A549 (cell line): ENCODE results near the gene VENTX. TPM values are rescaled to one million over a fixed set of nuclear protein-coding genes. Genes with fewer than 3 reads are reported as not detected.

ENCODE experiments used
- ATAC-seq, 2 experiments: fragments of 200-7000 bp in 1 of 2; fragments of >200 bp in 1 of 2; cut with Nextera tagmentation in 1 of 2; cut with Tn5 transposase in 1 of 2; 3 replicates each; pipeline versions ENCODE4 v1.8.0 to v1.9.1; 2018 to 2020; ENCODE audit warnings: mild to moderate bottlenecking in 1 of 2, moderate library complexity in 1 of 2
- CTCF ChIA-PET: fragments of 300-600 bp; sonication (Branson Sonifier 250); formaldehyde crosslinking; extraction: SDS; loops from one replicate; lab custom pipeline; 2021; ENCODE audit warnings: antibody characterized with exemption, inconsistent platforms; lab: Yijun Ruan, JAX
- POLR2A ChIA-PET: fragments of 350-600 bp; formaldehyde crosslinking; extraction: SDS; loops from one replicate; lab custom pipeline; 2021; ENCODE audit warnings: antibody characterized with exemption, inconsistent platforms; lab: Yijun Ruan, JAX
- DNase-seq, 2 experiments: peaks; one replicate each; pipeline versions ENCODE4 v3.0.0 to v3.0.0-alpha.2; 2011 to 2016; ENCODE audit warnings: low read depth in 1 of 2, low spot score in 1 of 2
- FAIRE-seq: peaks from 2 replicates; lab custom pipeline; 2011; peaks lifted over from hg19 to GRCh38; lab: Jason Lieb, UNC
- H3K27ac ChIP-seq, 2 experiments: fragments of >200 bp; sonication (Bioruptor Twin); formaldehyde crosslinking; 3 replicates each; pipeline ENCODE4 v1.5.1; 2016 to 2017
- H3K4me1 ChIP-seq: fragments of >200 bp; sonication (Bioruptor Twin); formaldehyde crosslinking; 3 replicates; pipeline ENCODE4 v1.6.1; 2016
- H3K4me2 ChIP-seq: fragments of >200 bp; sonication (Bioruptor Twin); formaldehyde crosslinking; 3 replicates; pipeline ENCODE4 v1.6.1; 2016
- H3K4me3 ChIP-seq: fragments of >200 bp; sonication (Bioruptor Twin); formaldehyde crosslinking; 3 replicates; pipeline ENCODE4 v1.5.1; 2016
- H3K9me3 ChIP-seq: fragments of >200 bp; sonication (Bioruptor Twin); formaldehyde crosslinking; 3 replicates; pipeline ENCODE4 v1.6.1; 2016
- ATOH8 ChIP-seq: fragments of 250-450 bp; sonication (Bioruptor Pico); IDR thresholded peaks from 2 replicates; pipeline ENCODE4 v1.5.0; 2020; ENCODE audit warnings: low read depth, mild to moderate bottlenecking, moderate library complexity
- BHLHE40 ChIP-seq: IDR thresholded peaks from 2 replicates; pipeline ENCODE4 v1.6.1; 2012; ENCODE audit warnings: low read depth, low read length, inconsistent platforms
- CBX2 ChIP-seq: fragments of 200-600 bp; sonication (generic); IDR thresholded peaks from 2 replicates; pipeline ENCODE4 v1.6.1; 2016; ENCODE audit warnings: low read depth, mild to moderate bottlenecking, borderline replicate concordance
- CBX8 ChIP-seq: fragments of 200-600 bp; sonication (generic); IDR thresholded peaks from 2 replicates; pipeline ENCODE4 v1.6.1; 2016
- CHD2 ChIP-seq: fragments of 150-350 bp; IDR thresholded peaks from 2 replicates; pipeline ENCODE4 v1.6.1; 2014; ENCODE audit warnings: low read length; ENCODE audit not compliant: partially characterized antibody
- CHD4 ChIP-seq: fragments of 200-600 bp; sonication (generic); IDR thresholded peaks from 2 replicates; pipeline ENCODE4 v1.6.1; 2016; ENCODE audit warnings: antibody characterized with exemption, mild to moderate bottlenecking, borderline replicate concordance
- EHMT2 ChIP-seq: fragments of 200-600 bp; sonication (generic); IDR thresholded peaks from 2 replicates; pipeline ENCODE4 v1.6.1; 2016; ENCODE audit warnings: antibody characterized with exemption, low read depth, mild to moderate bottlenecking, moderate library complexity
- ELK1 ChIP-seq: fragments of 150-350 bp; IDR thresholded peaks from 2 replicates; pipeline ENCODE4 v1.6.1; 2014; ENCODE audit warnings: low read depth, mild to moderate bottlenecking, low read length
- FOXS1 ChIP-seq: fragments of 250-450 bp; sonication (Bioruptor Pico); IDR thresholded peaks from 2 replicates; pipeline ENCODE4 v1.5.0; 2020; ENCODE audit warnings: mild to moderate bottlenecking, moderate library complexity
- HOXA7 ChIP-seq: fragments of 250-450 bp; sonication (Bioruptor Pico); IDR thresholded peaks from 2 replicates; pipeline ENCODE4 v1.5.0; 2020; ENCODE audit warnings: mild to moderate bottlenecking, moderate library complexity
- HOXB13 ChIP-seq: fragments of 250-450 bp; sonication (Bioruptor Pico); IDR thresholded peaks from 2 replicates; pipeline ENCODE4 v1.5.0; 2020; ENCODE audit warnings: low read depth, mild to moderate bottlenecking, moderate library complexity
- MAFK ChIP-seq: fragments of 450-650 bp; IDR thresholded peaks from 2 replicates; pipeline ENCODE4 v1.6.1; 2014; ENCODE audit not compliant: partially characterized antibody
- MYC ChIP-seq: IDR thresholded peaks from 2 replicates; pipeline ENCODE4 v1.6.1; 2012; ENCODE audit warnings: mild to moderate bottlenecking, inconsistent platforms, low read length, improper control_type of control experiment, borderline replicate concordance
- POLR2A ChIP-seq: IDR thresholded peaks from 2 replicates; pipeline ENCODE4 v1.6.1; 2012; ENCODE audit warnings: mild to moderate bottlenecking, low read length
- RCOR1 ChIP-seq: fragments of 150-350 bp; IDR thresholded peaks from 2 replicates; pipeline ENCODE4 v1.6.1; 2014; ENCODE audit warnings: antibody characterized with exemption, low read length, low read depth
- REST ChIP-seq: fragments of 200-600 bp; sonication (generic); IDR thresholded peaks from 2 replicates; pipeline ENCODE4 v1.6.1; 2016; ENCODE audit warnings: antibody characterized with exemption, mild to moderate bottlenecking, moderate library complexity
- SMC3 ChIP-seq: fragments of >200 bp; sonication (Bioruptor Twin); formaldehyde crosslinking; IDR thresholded peaks from 3 replicates; pipeline ENCODE4 v1.6.1; 2018; ENCODE audit warnings: inconsistent platforms
- SREBF2 ChIP-seq: fragments of 450-650 bp; IDR thresholded peaks from 2 replicates; pipeline ENCODE4 v1.6.1; 2014; ENCODE audit warnings: mild to moderate bottlenecking, moderate library complexity
- TFCP2L1 ChIP-seq: fragments of 250-450 bp; sonication (Bioruptor Pico); IDR thresholded peaks from 2 replicates; pipeline ENCODE4 v1.5.0; 2021; ENCODE audit warnings: mild to moderate bottlenecking
- USF2 ChIP-seq: fragments of 450-650 bp; IDR thresholded peaks from 2 replicates; pipeline ENCODE4 v1.6.1; 2014; ENCODE audit warnings: antibody characterized with exemption
- ZFP36 ChIP-seq: fragments of 450-650 bp; IDR thresholded peaks from 2 replicates; pipeline ENCODE4 v1.6.1; 2014; ENCODE audit warnings: borderline replicate concordance; ENCODE audit not compliant: partially characterized antibody
- ZSCAN20 ChIP-seq: fragments of 250-450 bp; sonication (Bioruptor Pico); IDR thresholded peaks from 2 replicates; pipeline ENCODE4 v1.8.0; 2022; ENCODE audit warnings: mild to moderate bottlenecking, moderate library complexity
- WGBS: methylation state at CpG from one replicate; pipeline ENCODE4 v1.1.6; 2017; ENCODE audit errors: missing lambda C conversion rate; 5-methylcytosine and 5-hydroxymethylcytosine counted together
- polyA plus RNA-seq, 4 experiments: library from polyadenylated mRNA; depleted of rRNA in 3 of 4; stranded (reverse); fragments of >200 nt; fragmentation: RNase III in 1 of 4; extraction: RNeasy Plus Mini Kit Qiagen cat#74134 plus additional on column Dnase treatment in 1 of 4; gene quantifications; 2 replicates in 3 of 4; 3 replicates in 1 of 4; pipeline ENCODE4 v1.2.3, GENCODE V29; 2011 to 2017

Gene VENTX
- polyA plus RNA-seq, 2 of the 4 experiments (the other 2 are of a cell fraction), result not detected

GRCh38 chr10:133272964-133273420, 35.3 kb downstream of the VENTX start:
- FAIRE-seq, result no peak
- H3K9me3 ChIP-seq, result no peaks in the 10 kb centered on the region
- DNase-seq, result no peak
- no peak overlapping the region for H3K4me3 ChIP-seq
- ATAC-seq, result no peak
- H3K4me2 ChIP-seq, result no peak overlapping the region
- 88% methylated on average over 21 of the region's 25 CpGs for WGBS
- H3K4me1 ChIP-seq, result no peaks in the 10 kb centered on the region; the same call in 2 of the 3 replicates
- TF ChIP-seq ATOH8 (CRISPR knock-in tag), result no peak
- no peak for TF ChIP-seq MAFK
- H3K27ac ChIP-seq, result no peak overlapping the region
- POLR2A ChIA-PET, result no interaction called here
- CTCF ChIA-PET, result interaction anchor here (2.1 kb wide), 1 partner anchor 15 kb away, joined by 9 read pairs; no protein-coding TSS in a partner anchor

GRCh38 chr10:133273534-133274143, 36.0 kb downstream of the VENTX start:
- no peak overlapping the region for H3K27ac ChIP-seq
- H3K4me1 ChIP-seq, result peaks cover 2% of the 10 kb centered on the region; the same call in 1 of the 3 replicates
- H3K9me3 ChIP-seq, result no peaks in the 10 kb centered on the region
- DNase-seq, result no peak
- TF ChIP-seq USF2 (no peak), POLR2A (no peak), EHMT2 (no peak), RCOR1 (no peak), ZFP36 (no peak), SREBF2 (no peak), ZSCAN20 (CRISPR knock-in tag) (no peak), CHD2 (no peak), MYC (no peak), CHD4 (no peak), SMC3 (no peak), CBX8 (no peak), ELK1 (no peak), TFCP2L1 (CRISPR knock-in tag) (no peak), CBX2 (no peak), FOXS1 (no peak), REST (no peak), HOXB13 (CRISPR knock-in tag) (no peak), BHLHE40 (no peak), HOXA7 (CRISPR knock-in tag) (no peak)
- no peak overlapping the region for H3K4me3 ChIP-seq
- FAIRE-seq, result no peak
- POLR2A ChIA-PET, result no interaction called here
- CTCF ChIA-PET, result interaction anchor here (1.3 to 1.9 kb wide), 2 partner anchors 10 to 56 kb away, joined by 3 to 9 read pairs; no protein-coding TSS in a partner anchor
- 96% methylated on average over 13 of the region's 28 CpGs for WGBS
- H3K4me2 ChIP-seq, result no peak overlapping the region
- ATAC-seq, result no peak
